Measurements from ENCODE around the gene EHD1.

EHD1 gene

DNA sequence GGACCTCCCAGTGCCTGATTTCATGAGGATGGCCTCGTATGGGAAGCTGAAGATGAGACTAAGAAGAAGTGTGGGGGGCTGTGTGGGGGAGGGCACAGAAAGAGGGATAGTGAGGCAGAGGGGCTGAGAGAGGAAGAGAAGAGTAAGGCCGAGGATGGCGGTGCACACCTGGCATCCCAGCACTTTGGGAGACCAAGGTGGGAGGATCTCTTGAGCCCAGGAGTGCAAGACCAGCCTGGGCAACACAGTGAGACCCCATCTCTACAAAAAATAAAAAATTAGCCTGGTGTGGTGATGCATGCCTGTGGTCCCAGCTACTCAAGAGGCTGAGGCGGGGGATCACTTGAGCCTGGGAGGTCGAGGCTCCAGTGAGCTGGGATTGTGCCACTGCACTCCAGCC is 13.5 kb upstream of the EHD1 start:
- H3K4me3 ChIP-seq (ENCODE audit: low read depth, low read length): no peak overlapping the region
- TF ChIP-seq, protein P1, sequence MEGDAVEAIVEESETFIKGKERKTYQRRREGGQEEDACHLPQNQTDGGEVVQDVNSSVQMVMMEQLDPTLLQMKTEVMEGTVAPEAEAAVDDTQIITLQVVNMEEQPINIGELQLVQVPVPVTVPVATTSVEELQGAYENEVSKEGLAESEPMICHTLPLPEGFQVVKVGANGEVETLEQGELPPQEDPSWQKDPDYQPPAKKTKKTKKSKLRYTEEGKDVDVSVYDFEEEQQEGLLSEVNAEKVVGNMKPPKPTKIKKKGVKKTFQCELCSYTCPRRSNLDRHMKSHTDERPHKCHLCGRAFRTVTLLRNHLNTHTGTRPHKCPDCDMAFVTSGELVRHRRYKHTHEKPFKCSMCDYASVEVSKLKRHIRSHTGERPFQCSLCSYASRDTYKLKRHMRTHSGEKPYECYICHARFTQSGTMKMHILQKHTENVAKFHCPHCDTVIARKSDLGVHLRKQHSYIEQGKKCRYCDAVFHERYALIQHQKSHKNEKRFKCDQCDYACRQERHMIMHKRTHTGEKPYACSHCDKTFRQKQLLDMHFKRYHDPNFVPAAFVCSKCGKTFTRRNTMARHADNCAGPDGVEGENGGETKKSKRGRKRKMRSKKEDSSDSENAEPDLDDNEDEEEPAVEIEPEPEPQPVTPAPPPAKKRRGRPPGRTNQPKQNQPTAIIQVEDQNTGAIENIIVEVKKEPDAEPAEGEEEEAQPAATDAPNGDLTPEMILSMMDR (IDR thresholded peaks at IDR 0.05; ENCODE audit: low read depth, low read length, missing control alignments): no peak
- DNase-seq (ENCODE audit: low read depth): no peak

DNA sequence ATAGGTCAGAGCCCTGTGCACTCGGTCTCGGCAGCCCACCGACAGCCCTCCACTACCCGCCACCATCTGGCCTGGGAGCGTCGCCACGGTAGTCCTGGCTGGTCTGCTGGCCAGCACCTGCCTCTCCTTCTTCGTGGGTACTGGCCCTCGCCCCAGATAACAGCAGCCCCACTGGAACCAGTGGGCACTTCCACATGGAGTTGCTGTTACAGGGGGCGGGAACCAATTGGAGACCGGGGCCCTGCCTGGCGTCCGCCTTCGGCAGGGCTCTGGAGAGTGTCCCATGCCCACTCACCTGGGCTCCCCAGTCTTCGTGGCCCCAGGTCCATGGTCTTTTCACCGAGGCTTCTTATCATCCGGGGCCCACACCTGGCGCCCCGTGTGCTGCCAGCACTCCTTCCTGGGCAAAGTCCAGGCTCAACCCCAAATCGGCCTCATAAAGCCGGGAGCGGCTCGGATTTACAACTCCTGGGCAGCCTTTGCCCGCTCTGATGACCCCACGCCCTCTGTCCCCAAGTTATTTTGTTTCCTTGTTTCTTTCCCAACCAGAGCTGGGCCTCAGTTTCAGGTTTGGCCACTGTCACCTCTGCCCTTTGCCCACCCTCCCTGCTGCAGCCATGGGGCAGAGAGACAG is 12.9 kb upstream of the EHD1 start:
- no peak for DNase-seq (ENCODE audit: low read depth)
- TF ChIP-seq, protein P1 (IDR thresholded peaks at IDR 0.05; ENCODE audit: low read depth, low read length, missing control alignments): no peak
- no peak overlapping the region for H3K4me3 ChIP-seq (ENCODE audit: low read depth, low read length)

DNA sequence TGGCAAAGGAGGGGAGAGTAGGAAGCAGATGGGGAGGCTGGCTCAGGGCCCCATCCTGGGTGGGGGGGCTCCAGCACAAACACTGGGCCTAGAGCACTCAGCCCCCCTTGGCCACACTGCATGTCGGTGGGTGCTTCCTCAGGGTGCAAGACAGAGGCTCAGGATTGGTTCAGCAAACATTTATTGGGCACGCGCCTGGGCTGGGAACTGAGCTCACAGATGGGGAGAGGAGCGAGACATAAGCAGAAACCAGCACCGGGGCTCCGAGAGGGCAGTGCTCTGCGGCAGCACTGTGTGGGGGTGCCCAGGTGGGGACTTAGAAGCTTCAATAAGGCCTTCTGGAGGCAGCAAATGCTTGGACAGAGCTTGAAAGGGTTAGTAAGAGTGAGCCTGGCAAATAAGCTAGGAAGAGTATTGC is 12.1 kb upstream of the EHD1 start:
- no peak overlapping the region for H3K4me3 ChIP-seq (ENCODE audit: low read depth, low read length)
- TF ChIP-seq, protein P1 (IDR thresholded peaks at IDR 0.05; ENCODE audit: low read depth, low read length, missing control alignments): no peak
- DNase-seq (ENCODE audit: low read depth): no peak

DNA sequence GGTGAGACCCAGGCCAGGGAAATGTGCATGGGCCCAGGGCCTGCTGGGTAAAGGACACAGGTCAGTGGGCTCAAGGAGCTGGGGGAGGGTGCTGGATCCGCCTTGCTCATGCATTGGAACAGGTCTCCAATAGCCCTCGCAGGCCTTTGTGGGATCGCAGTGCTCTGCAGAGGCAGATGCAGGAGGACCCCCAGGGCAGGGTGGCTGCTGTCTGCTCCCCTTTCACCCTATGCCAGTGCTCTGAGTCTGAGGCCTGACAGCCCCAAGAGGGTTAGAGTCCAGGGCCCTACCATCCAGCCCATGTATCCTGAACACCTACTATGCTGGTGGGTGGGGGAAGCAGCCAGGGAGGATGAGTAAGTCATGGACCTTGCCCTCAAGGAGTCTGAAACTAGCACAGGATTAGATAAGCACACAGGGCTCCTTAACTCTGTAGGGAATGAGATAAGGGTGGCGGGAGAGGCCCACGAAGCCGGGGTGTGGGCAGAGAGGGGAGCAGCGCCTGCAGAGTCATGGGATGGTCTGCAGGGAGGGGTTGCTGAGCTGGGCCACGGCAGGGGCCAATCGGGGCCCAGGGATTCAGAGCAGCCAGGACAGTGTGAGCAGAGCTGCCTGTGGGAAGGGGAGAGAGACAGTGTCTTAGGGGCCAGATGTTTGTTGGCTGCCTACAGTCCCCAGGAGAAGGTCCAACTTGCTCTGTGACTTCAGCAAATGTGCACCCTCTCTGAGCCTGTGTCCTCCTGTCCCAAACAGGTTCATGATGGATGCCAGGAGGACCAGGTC is 10.5 kb upstream of the EHD1 start:
- DNase-seq (ENCODE audit: low read depth): no peak
- no peak overlapping the region for H3K4me3 ChIP-seq (ENCODE audit: low read depth, low read length)
- TF ChIP-seq, protein P1 (IDR thresholded peaks at IDR 0.05; ENCODE audit: low read depth, low read length, missing control alignments): no peak

DNA sequence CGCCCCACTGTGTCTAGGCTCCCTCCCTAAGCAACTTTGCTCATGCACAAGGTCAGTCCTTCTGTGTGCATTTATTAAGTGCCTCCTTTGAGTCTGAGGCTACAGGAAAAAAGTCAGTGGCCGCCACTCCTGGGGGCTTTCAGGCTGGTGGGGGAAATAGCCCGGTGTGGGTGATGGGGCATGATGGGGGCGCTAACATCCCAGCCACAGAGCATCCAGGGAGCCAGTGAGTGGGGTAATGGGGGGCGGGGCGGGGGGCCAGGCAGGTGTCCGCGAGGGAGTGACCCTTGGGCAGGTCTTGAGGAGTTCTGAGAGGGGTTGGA is 9.9 kb upstream of the EHD1 start:
- DNase-seq (ENCODE audit: low read depth): no peak
- no peak overlapping the region for H3K4me3 ChIP-seq (ENCODE audit: low read depth, low read length)
- TF ChIP-seq, protein P1 (IDR thresholded peaks at IDR 0.05; ENCODE audit: low read depth, low read length, missing control alignments): no peak

DNA sequence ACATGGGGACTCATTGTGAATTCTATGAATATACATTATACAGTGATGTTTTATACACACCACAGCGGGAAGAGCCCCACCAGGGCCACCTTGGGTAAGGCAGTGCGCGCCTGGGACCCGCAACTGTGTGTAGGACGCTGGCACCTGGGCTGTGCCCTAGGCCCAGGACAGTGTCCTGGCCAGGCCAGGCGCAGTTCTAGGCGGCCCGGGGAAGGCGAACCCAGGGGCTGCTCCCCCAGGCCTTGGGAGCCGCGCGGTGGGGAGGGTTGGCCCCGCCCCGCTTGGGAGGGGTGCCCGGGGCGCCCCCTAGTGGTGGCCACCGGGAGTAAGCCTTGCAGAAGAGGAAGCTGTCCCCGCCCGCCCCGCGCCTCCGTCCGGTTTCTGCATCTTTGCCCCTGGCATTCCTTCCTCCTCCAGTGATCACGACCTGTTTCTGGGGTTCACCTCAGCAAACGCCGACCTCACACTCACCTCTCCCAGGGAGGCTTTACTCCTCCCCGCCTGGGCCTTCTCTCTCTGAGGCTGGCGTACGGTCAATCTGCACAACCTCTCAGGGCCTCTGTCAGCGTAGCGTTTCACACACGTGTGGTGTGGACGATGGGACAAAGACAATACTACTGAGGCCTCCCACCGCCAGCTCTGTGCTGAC is 9.5 kb upstream of the EHD1 start:
- H3K4me3 ChIP-seq (ENCODE audit: low read depth, low read length): peak overlapping the region; percentile 13
- TF ChIP-seq, protein P1 (IDR thresholded peaks at IDR 0.05; ENCODE audit: low read depth, low read length, missing control alignments): peak; percentile 94
- DNase-seq (ENCODE audit: low read depth): no peak
